HL-60 (cell line): ENCODE measurements around the gene TRIM63.

ENCODE experiments used
- DNase-seq, 2 experiments: peaks; one replicate each; pipeline ENCODE4 v3.0.0-alpha.2; 2010 to 2020; ENCODE audit warnings: low read depth in 1 of 2, low spot score in 1 of 2
- H3K27ac ChIP-seq: fragments of 250-450 bp; sonication (Bioruptor Pico); replicated peaks from 2 replicates; pipeline ENCODE4 v1.5.1; 2020; ENCODE audit warnings: mild to moderate bottlenecking, moderate library complexity
- H3K27me3 ChIP-seq: fragments of 250-450 bp; sonication (Bioruptor Pico); 2 replicates; pipeline ENCODE4 v1.5.1; 2021; ENCODE audit warnings: mild to moderate bottlenecking, moderate library complexity; ENCODE audit not compliant: insufficient read depth, poor library complexity, severe bottlenecking
- H3K4me3 ChIP-seq: replicated peaks from 2 replicates; pipeline ENCODE4 v1.5.1; 2011; ENCODE audit warnings: mild to moderate bottlenecking, control low read depth, low read length; ENCODE audit not compliant: insufficient read depth
- CTCF ChIP-seq: IDR thresholded peaks from one replicate; pipeline ENCODE4 v1.5.1; 2011; ENCODE audit warnings: low read length, control low read depth, inconsistent platforms; ENCODE audit not compliant: insufficient read depth
- GABPA ChIP-seq: IDR thresholded peaks from 2 replicates; pipeline ENCODE4 v1.6.1; 2012; ENCODE audit warnings: low read depth
- POLR2AphosphoS5 ChIP-seq: IDR thresholded peaks from 2 replicates; pipeline ENCODE4 v1.6.1; 2012; ENCODE audit warnings: low read depth
- SPI1 ChIP-seq: IDR thresholded peaks from 2 replicates; pipeline ENCODE4 v1.6.1; 2012; ENCODE audit warnings: low read depth, mild to moderate bottlenecking, borderline replicate concordance
- long read RNA-seq: library from polyadenylated mRNA; unstranded; transcript quantifications from one replicate; pipeline ENCODE4 v2.0.0, GENCODE V29; 2020
- TF ChIP-seq, protein P1 (sequence below): IDR thresholded peaks from 2 replicates; pipeline ENCODE4 v1.6.1; 2012; ENCODE audit warnings: low read depth; ENCODE audit not compliant: insufficient replicate concordance

TRIM63 gene
- long read RNA-seq: 0 reads

DNA sequence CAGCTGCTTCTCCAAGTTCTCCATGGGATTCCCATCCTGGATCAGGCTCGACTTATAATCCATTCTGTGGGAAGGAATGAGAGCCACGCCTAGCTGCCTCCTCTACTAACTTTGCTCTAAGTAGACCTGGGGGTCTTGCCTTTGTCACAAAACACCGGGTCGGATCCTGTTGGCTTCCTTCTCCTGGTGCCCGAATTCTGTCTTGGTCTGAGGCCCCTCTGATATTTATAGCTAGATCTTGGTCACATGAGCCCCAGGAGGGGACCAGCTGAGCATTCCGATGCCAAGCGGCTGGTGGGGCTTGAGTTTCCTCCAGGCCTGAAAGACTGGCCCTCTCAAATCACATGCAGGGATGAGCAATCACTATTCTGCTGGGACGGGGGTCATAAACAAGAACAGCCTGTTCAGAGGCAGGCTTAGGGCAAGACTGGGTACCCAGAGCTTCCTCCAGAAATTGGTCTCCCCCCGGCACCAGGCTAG is at the start of gene TRIM63:
Gene TRIM63, minus strand, starts transcription at position 199 of the 480 bp plus-strand sequence. Its CDS starts 136 bp downstream, at position 63.
- no peak within 1 kb of the TSS for H3K4me3 ChIP-seq
- TF ChIP-seq, protein P1, sequence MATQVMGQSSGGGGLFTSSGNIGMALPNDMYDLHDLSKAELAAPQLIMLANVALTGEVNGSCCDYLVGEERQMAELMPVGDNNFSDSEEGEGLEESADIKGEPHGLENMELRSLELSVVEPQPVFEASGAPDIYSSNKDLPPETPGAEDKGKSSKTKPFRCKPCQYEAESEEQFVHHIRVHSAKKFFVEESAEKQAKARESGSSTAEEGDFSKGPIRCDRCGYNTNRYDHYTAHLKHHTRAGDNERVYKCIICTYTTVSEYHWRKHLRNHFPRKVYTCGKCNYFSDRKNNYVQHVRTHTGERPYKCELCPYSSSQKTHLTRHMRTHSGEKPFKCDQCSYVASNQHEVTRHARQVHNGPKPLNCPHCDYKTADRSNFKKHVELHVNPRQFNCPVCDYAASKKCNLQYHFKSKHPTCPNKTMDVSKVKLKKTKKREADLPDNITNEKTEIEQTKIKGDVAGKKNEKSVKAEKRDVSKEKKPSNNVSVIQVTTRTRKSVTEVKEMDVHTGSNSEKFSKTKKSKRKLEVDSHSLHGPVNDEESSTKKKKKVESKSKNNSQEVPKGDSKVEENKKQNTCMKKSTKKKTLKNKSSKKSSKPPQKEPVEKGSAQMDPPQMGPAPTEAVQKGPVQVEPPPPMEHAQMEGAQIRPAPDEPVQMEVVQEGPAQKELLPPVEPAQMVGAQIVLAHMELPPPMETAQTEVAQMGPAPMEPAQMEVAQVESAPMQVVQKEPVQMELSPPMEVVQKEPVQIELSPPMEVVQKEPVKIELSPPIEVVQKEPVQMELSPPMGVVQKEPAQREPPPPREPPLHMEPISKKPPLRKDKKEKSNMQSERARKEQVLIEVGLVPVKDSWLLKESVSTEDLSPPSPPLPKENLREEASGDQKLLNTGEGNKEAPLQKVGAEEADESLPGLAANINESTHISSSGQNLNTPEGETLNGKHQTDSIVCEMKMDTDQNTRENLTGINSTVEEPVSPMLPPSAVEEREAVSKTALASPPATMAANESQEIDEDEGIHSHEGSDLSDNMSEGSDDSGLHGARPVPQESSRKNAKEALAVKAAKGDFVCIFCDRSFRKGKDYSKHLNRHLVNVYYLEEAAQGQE: no peak
- TF ChIP-seq POLR2AphosphoS5: no peak
- no peak for TF ChIP-seq GABPA
- no peak for TF ChIP-seq SPI1
- no peak for TF ChIP-seq CTCF
- DNase-seq: no peak
- H3K27me3 ChIP-seq: peaks cover 8% of the 10 kb centered on the region
- no peak within 1 kb of the TSS for H3K27ac ChIP-seq

DNA sequence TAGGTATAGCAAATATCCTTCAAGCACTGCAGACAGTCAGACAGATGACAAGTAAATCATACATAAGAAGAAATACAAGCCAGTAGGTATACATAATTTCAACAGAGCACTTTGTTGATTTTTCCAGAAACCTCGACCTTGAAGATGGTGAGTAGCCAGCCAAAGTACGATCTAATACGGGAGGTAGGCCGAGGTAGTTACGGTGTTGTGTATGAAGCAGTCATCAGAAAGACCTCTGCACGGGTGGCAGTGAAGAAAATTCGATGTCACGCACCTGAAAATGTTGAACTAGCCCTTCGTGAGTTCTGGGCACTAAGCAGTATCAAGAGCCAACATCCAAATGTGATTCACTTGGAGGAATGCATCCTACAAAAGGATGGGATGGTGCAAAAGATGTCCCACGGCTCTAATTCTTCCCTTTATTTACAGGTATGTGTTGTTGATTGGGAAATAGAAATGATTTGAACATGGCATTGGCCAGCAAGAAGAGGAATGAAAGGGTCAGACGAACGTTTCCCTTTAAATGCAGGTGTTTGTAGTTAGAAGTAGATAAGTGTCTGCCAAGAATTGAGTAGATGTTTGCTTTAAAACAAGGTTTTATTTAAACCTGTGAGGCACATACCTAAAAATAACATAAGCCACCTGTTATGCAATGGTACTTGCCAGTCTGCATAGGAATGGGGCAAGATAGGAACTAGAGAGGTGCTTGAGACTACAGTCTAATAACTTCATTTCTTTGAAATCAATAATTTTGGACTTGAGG is 46.9 kb upstream of the TRIM63 start:
- no peak overlapping the region for H3K4me3 ChIP-seq
- DNase-seq: no peak
- H3K27me3 ChIP-seq: no peaks in the 10 kb centered on the region
- H3K27ac ChIP-seq: no peak overlapping the region
- TF ChIP-seq CTCF (no peak), SPI1 (no peak), GABPA (no peak), POLR2AphosphoS5 (no peak)
- TF ChIP-seq, protein P1: no peak

GRCh38 chr1:26112407-26112775 is 45.0 kb upstream of the TRIM63 start:
- peak overlapping the region; percentile 100 for H3K4me3 ChIP-seq
- DNase-seq: peak in 1 of 2 experiments; percentile 30
- TF ChIP-seq CTCF (no peak), GABPA (no peak), SPI1 (peak; percentile 78), POLR2AphosphoS5 (no peak)
- TF ChIP-seq, protein P1: no peak
- peak overlapping the region; percentile 95 for H3K27ac ChIP-seq
- no peaks in the 10 kb centered on the region for H3K27me3 ChIP-seq
